Activated B cell treated with CpG ODN at 0.5 μM for 24 hours (primary cell): Measurements from ENCODE around the gene ITGAE. TPM values are rescaled to one million over a fixed set of nuclear protein-coding genes. Genes with fewer than 3 reads are reported as not detected.

Source experiments
- ATAC-seq: fragments of 200-7000 bp; cut with Tn5 transposase; one replicate; pipeline ENCODE4 v1.10.0; 2021; ENCODE audit warnings: low read depth, mild to moderate bottlenecking, moderate library complexity
- CTCF ChIA-PET: fragments of 350-600 bp; sonication (Branson Sonifier 250); formaldehyde crosslinking; loops from one replicate; lab custom pipeline; 2021; ENCODE audit warnings: antibody characterized with exemption; lab: Charles Lee
- POLR2A ChIA-PET: fragments of 350-600 bp; sonication (Branson Sonifier 250); formaldehyde crosslinking; loops from one replicate; lab custom pipeline; 2021; ENCODE audit warnings: antibody characterized with exemption; lab: Charles Lee
- DNase-seq: peaks from one replicate; pipeline ENCODE4 v3.0.0; 2022
- H3K27ac Mint-ChIP-seq: one replicate; pipeline ENCODE4 v1.8.0; 2020; ENCODE audit warnings: mixed read lengths
- H3K27me3 Mint-ChIP-seq: one replicate; pipeline ENCODE4 v1.8.0; 2021; ENCODE audit warnings: mixed read lengths
- H3K36me3 Mint-ChIP-seq: one replicate; pipeline ENCODE4 v1.8.0; 2021; ENCODE audit warnings: low read depth, mixed read lengths
- H3K4me1 Mint-ChIP-seq: one replicate; pipeline ENCODE4 v1.8.0; 2021; ENCODE audit warnings: mixed read lengths
- H3K4me3 Mint-ChIP-seq: one replicate; pipeline ENCODE4 v1.8.0; 2020; ENCODE audit warnings: mild to moderate bottlenecking, mixed read lengths
- H3K9me3 Mint-ChIP-seq: one replicate; pipeline ENCODE4 v1.8.0; 2020; ENCODE audit warnings: mixed read lengths
- intact Hi-C: fragments of 100-400 bp; cut with micrococcal nuclease; formaldehyde crosslinking; loops from one replicate; pipeline ENCODE4 v1.15.1; 2024
- total RNA-seq: library from RNA; stranded (reverse); gene quantifications from 2 replicates; pipeline ENCODE4 v1.2.3, GENCODE V29; 2022
- TF ChIP-seq, protein P1 (sequence below): fragments of 200-600 bp; IDR thresholded peaks from one replicate; pipeline ENCODE4 v1.8.0; 2022; ENCODE audit warnings: antibody characterized with exemption, mild to moderate bottlenecking

The ITGAE gene
- total RNA-seq, 1 donor from 2014 or later, result 45.3 TPM

DNA sequence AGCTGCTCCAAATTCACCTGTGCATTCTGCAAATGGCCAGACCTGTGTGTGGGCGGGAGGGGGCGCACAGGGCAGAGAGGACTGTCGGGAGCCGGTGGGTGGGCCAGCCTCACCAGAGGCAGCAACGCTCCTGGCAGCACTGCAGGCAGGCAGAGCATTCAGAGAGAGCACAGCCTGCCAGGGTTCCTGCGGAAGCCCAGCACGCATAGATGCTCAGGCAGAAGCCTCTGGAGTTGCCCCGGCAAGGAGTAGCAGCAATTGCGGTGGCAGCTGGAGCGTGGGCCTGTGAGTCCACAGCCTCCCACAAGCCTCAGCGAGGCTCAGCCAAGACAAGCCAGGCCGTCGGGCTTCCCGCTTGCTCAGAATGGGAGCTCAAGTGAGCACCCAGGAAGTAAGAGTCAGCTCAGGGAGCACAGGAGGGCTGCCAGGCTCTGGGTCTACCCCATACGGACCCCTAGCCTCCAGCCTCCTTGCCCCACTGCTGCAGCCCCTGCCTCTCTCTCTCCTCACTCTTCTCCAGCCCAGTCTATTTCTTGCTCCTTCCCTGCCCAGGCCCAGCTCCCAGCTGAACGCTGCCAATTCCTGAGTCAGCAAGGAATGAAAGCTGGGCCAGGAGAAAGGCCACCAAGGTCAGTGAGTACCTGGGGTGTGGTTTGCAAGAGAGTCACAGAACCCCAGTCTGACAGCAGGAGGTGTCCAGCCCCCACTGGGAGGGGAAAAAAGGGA is 122.7 kb downstream of the ITGAE start:
- H3K27me3 Mint-ChIP-seq, result no peaks in the 10 kb centered on the region
- no peak overlapping the region for H3K4me3 Mint-ChIP-seq
- no peak for ATAC-seq
- ChIA-PET POLR2A (interaction anchor here (0.6 to 2.6 kb wide), 11 partner anchors 9 to 82 kb away, joined by 3 to 7 read pairs (median 4); partner anchors contain the start of genes EMC6 and TAX1BP3), CTCF (interaction anchor here (0.7 to 2.2 kb wide), 4 partner anchors 13 to 149 kb away, joined by 4 to 8 read pairs (median 5); no protein-coding TSS in a partner anchor)
- peak overlapping the region; percentile 50 for H3K27ac Mint-ChIP-seq
- no peaks in the 10 kb centered on the region for H3K9me3 Mint-ChIP-seq
- H3K36me3 Mint-ChIP-seq, result peaks cover 66% of the 10 kb centered on the region
- intact Hi-C loops, result no loop called here
- no peak for DNase-seq
- H3K4me1 Mint-ChIP-seq, result peaks cover 23% of the 10 kb centered on the region
- TF ChIP-seq, protein P1, sequence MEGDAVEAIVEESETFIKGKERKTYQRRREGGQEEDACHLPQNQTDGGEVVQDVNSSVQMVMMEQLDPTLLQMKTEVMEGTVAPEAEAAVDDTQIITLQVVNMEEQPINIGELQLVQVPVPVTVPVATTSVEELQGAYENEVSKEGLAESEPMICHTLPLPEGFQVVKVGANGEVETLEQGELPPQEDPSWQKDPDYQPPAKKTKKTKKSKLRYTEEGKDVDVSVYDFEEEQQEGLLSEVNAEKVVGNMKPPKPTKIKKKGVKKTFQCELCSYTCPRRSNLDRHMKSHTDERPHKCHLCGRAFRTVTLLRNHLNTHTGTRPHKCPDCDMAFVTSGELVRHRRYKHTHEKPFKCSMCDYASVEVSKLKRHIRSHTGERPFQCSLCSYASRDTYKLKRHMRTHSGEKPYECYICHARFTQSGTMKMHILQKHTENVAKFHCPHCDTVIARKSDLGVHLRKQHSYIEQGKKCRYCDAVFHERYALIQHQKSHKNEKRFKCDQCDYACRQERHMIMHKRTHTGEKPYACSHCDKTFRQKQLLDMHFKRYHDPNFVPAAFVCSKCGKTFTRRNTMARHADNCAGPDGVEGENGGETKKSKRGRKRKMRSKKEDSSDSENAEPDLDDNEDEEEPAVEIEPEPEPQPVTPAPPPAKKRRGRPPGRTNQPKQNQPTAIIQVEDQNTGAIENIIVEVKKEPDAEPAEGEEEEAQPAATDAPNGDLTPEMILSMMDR, result no peak

DNA sequence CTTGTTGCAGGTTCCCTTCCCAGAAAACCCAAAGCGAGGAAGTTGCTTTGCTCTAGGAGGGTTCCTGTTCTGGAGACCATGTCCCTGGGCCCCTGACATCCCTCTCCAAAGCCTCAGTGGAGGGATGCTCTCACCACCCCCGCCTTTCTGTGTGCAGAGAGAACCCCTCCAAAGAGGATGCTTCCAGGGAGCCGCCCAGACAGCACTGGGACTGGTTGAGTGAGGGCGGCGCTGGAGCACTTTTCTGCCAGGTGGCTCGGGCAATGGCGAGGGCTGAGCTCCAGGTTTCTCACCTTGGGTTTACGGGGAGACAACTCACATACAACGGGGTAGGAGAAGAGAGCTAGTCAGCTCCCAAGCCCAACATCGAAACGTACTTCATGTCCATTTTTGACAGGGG is 125.1 kb downstream of the ITGAE start:
- POLR2A ChIA-PET, result interaction anchor here (0.6 to 2.3 kb wide), 4 partner anchors 18 to 170 kb away, joined by 4 to 6 read pairs (median 4); partner anchors contain the start of gene NCBP3
- peaks cover 67% of the 10 kb centered on the region for H3K36me3 Mint-ChIP-seq
- no peak overlapping the region for H3K4me3 Mint-ChIP-seq
- TF ChIP-seq, protein P1, result no peak
- peak overlapping the region; percentile 35 for H3K27ac Mint-ChIP-seq
- H3K9me3 Mint-ChIP-seq, result no peaks in the 10 kb centered on the region
- DNase-seq (no peak), ATAC-seq (no peak)
- H3K4me1 Mint-ChIP-seq, result peaks cover 4% of the 10 kb centered on the region
- H3K27me3 Mint-ChIP-seq, result no peaks in the 10 kb centered on the region
- intact Hi-C loops, result no loop called here
- CTCF ChIA-PET, result no interaction called here

DNA sequence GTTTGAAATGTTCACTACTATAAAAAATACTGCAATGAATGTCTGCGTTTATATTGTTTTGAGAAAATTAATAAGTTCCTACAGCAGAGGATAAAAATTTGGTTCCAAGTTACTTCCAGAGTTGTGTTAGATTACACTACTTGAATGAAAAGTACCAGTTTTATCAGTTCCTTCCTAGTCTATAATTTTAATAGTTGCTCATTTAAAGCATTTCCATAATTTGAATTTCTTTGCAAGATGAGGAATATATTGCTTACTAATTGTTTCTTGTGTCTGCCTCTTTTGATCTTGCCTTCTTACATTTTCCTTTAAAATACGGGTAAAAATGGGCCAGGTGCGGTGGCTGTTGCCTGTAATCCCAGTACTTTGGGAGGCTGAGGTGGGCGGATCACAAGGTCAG is 128.4 kb downstream of the ITGAE start:
- TF ChIP-seq, protein P1, result no peak
- intact Hi-C loops, result no loop called here
- POLR2A ChIA-PET, result interaction anchor here (1.0 kb wide), 2 partner anchors 10 to 19 kb away, joined by 3 to 9 read pairs; no protein-coding TSS in a partner anchor
- Mint-ChIP-seq H3K27me3 (no peaks in the 10 kb centered on the region), H3K36me3 (peaks cover 55% of the 10 kb centered on the region), H3K4me3 (no peak overlapping the region), H3K27ac (peak overlapping the region; percentile 61), H3K9me3 (no peaks in the 10 kb centered on the region), H3K4me1 (peaks cover 11% of the 10 kb centered on the region)
- CTCF ChIA-PET, result no interaction called here
- ATAC-seq (no peak), DNase-seq (no peak)

DNA sequence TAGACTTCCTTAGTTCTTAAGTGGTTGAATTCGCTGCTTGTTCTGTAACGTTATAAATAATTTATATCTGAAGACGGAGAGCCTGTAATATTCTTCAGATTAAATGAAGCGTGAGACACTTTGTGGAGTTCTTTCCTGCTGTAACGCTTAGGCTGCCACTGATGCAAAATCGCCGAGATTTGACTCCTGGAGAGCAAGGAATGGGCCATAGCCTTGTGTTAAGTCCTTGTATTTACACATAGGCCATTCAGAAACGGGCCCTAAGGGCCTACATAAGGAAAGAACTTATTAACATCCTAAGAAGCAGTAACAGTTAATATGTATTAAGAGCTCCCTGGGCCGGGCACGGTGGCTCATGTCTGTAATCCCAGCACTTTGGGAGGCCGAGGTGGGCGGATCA is 131.4 kb downstream of the ITGAE start:
- H3K27ac Mint-ChIP-seq, result peak overlapping the region; percentile 92

DNA sequence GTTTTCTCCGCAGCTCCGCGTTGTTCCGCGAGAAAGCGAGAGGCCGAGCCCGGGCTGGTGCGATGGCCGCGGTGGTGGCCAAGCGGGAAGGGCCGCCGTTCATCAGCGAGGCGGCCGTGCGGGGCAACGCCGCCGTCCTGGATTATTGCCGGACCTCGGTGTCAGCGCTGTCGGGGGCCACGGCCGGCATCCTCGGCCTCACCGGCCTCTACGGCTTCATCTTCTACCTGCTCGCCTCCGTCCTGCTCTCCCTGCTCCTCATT is 132.0 kb downstream of the ITGAE start:
- H3K4me3 Mint-ChIP-seq, result peak overlapping the region; percentile 95
- TF ChIP-seq, protein P1, result no peak

More for the DNA sequence above, 131.4 kb downstream of the ITGAE start:
- DNase-seq (no peak), ATAC-seq (no peak)
- ChIA-PET POLR2A (interaction anchor here (0.8 to 4.3 kb wide), 8 partner anchors 8 to 296 kb away, joined by 3 to 22 read pairs (median 4); partner anchors contain the start of genes CTNS, NCBP3 and SHPK), CTCF (interaction anchor here (0.9 kb wide), 1 partner anchor 22 kb away, joined by 3 read pairs; no protein-coding TSS in a partner anchor)
- Mint-ChIP-seq H3K27me3 (no peaks in the 10 kb centered on the region), H3K36me3 (peaks cover 35% of the 10 kb centered on the region), H3K4me3 (peak overlapping the region; percentile 95), H3K4me1 (peaks cover 21% of the 10 kb centered on the region), H3K9me3 (no peaks in the 10 kb centered on the region)
- intact Hi-C loops, result no loop called here
- TF ChIP-seq, protein P1, result no peak

More for the DNA sequence above, 132.0 kb downstream of the ITGAE start:
- no peaks in the 10 kb centered on the region for H3K27me3 Mint-ChIP-seq
- ATAC-seq (no peak), DNase-seq (no peak)
- no peaks in the 10 kb centered on the region for H3K9me3 Mint-ChIP-seq
- peaks cover 21% of the 10 kb centered on the region for H3K4me1 Mint-ChIP-seq
- peaks cover 37% of the 10 kb centered on the region for H3K36me3 Mint-ChIP-seq
- intact Hi-C loops, result no loop called here
- POLR2A ChIA-PET, result interaction anchor here (0.6 to 4.3 kb wide), 12 partner anchors 9 to 620 kb away, joined by 3 to 22 read pairs (median 5); partner anchors contain the start of genes CTNS, HASPIN, NCBP3 and SHPK
- H3K27ac Mint-ChIP-seq, result peak overlapping the region; percentile 92
- CTCF ChIA-PET, result no interaction called here
